Activated T-helper 1 cell treated with Interleukin-2 at 50 U/mL for 16 hours (primary cell): ENCODE data around the gene KSR2.

Source experiments
- DNase-seq: peaks from one replicate; pipeline ENCODE4 v3.0.0-alpha.2; 2020; ENCODE audit warnings: low read depth

Gene KSR2

DNA sequence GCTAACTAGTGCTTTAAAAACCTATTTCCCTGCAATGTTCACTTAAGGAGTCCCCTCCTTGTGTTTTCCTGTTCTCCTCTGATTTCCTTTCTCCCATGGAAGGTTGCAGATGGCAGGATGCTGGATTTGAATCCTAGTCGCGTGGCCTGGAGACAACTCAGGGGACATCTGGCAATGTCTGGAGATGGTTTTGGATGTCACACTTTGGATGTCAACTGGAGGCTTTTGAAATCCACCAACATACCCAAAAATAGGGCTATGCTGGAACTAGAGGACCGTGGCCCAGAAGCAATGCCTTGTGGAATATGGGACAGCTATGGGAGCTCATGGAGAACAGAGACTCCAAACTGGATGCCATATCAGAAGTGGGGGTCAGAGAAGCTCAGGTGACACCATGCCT is 511.6 kb downstream of the KSR2 start:
- DNase-seq, result no peak

DNA sequence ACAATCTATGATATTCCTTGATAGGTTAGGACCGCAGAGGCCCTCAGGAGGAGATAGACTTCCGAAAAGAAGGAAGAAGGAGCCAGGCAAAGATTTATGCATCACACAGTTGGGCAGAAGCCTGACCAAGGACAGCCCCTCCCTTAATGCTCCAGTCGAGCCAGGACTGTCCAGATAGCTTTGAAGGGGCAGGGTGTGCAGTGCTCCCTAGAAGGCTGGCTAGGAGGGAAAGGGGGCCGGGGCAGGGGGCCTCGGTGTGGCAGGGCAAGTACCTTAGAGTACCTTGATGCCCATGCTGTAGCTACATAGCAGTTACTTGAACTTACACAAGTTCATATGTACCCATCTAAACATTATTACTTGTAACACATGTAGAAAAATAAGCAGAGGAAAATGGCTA is 512.7 kb downstream of the KSR2 start:
- DNase-seq, result no peak

DNA sequence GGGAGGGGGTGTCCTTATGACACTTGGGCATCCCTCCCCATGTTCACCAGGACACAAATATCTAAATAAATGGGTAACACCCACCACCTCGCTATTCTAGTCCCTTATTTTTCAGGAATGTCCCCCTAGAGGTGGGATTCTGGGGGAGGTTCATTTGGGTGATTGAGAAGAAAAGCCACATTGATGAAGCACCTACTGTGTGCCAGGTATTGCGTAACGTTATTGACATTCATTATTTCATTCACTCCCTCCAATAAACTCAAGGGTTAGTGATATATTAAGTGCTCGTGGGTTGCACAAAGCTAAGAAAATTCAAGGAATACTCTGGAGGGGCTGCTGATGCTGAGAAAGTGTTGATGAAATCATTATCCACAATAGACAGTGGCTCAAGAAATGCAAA is 514.8 kb downstream of the KSR2 start:
- DNase-seq, result no peak

DNA sequence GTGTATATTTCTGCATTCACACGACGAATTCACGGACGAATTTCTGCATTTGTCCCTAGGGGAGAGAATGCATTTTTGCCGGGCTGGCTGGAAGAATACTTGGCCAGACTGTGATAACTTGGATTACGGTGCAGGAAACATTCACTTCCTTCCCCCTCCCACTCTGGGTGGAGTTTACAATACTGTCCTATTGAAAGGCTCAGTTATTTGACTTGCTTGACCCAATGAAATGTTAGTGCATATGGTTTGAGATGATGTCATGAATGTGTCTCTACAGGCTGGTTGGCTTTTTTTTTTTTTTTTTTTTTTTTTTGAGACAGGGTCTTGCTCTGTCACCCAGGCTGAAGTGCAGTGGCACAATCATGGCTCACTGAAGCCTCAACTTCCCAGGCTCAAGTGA is 516.7 kb downstream of the KSR2 start:
- DNase-seq, result no peak

DNA sequence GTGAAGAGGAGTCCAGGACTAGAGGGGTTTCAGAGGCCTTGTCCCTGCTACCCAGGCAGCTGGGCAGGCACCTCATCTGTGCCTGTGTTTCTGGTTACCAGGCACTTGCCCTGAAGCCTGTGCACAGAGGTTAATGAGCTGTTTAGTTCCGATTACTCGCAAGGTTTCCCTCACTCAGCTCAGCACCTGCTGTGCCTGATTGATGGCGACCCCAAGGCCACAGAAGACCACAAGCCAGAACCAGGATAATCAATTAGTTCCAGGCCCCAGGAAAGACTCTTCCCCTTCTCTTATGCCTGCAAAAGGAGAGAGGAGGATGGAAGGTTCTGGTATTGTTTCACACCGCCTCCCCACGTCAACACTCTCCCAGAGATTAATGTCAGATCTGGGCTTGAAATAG is 518.6 kb downstream of the KSR2 start:
- DNase-seq, result no peak

DNA sequence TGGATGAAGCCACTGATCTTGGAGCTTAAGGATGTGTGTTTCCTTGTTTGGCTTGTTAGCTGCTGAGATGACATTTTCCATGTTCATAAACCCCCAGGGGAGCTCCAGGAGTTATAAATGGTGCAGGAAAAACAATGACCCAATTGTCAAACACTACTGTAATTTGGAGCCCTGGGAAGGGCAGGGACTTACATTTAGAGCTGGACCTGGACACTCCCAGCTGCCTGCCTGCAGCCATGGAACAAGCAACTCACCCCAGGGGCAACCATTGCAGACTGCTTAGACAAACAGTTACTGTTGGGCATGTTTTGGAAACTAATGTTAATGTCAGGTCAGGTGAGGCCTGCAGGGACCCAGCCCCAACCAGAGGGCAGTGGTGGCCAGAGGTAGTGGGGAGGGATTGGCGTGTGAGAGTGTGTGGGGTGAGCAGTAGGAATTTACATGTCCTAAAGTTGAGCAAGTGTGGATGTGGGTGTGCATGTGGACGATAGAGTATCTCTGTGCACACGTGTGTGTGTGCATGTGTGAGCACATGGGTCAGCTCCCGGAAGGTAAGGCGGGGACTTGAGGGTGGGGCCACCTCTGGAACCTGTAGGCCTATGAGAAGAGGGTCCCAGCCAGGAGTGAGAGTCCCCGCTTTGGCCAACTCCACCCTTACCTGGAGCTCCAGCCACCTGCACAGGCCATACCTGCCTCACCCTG is 521.0 kb downstream of the KSR2 start:
- no peak for DNase-seq

DNA sequence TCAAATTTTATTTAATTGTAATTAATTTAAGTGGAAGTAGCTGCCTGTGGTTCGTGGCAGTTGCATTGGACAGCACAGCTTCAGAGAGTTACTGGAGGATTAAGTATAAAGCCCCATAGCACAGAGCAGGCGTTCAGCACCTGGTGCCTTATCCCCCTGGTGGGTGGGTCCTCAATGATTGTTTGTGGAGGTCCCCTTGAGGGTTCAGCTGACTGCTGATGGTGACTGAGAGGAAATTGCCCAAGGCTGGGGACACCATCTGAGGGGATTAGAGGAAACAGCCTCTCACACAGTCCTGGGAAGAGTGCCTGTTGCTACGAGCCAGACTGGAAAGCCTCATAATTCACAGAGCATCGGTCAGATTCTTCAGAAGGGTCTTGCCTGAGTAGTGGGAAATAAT is 524.0 kb downstream of the KSR2 start:
- DNase-seq, result no peak

DNA sequence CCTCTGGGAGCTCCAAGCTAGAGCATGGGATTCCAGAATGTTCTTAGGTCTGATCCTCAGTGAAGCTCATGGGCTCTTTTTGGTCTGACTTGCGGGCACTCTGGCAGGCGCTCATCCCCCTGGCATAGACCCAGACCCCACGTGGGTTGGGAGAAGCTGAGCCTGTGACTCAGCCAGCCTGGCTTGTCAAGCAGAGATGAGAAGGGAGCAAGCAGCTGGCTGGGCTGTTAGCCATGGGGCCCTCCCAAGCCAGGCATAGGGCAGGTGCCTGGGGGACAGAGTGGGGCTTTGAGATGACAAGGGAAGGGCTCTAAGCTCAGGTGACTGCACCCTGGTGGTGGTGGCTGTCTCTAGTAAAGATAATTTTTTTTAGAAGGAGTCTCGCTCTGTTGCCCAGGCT is 527.0 kb downstream of the KSR2 start:
- DNase-seq, result no peak

DNA sequence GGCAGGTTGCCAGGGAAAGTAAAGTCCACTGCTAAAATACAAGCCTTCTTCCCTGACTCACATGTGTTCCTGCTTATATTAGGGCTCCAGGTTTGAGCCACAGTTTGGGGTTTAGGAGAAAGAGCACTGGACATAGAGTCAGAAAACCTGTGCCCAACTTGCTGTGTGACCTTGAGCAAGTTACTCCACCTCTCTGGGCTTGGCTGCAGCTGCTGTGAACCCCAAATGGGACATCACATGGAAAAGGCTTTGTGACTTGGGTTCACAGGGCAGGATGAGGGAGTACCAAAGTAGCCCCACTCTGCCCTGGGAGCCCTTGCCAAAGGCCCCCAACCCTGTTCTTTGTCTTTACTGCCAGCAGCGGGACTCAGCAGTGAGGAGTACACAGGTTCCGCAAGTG is 528.4 kb downstream of the KSR2 start:
- DNase-seq, result no peak

DNA sequence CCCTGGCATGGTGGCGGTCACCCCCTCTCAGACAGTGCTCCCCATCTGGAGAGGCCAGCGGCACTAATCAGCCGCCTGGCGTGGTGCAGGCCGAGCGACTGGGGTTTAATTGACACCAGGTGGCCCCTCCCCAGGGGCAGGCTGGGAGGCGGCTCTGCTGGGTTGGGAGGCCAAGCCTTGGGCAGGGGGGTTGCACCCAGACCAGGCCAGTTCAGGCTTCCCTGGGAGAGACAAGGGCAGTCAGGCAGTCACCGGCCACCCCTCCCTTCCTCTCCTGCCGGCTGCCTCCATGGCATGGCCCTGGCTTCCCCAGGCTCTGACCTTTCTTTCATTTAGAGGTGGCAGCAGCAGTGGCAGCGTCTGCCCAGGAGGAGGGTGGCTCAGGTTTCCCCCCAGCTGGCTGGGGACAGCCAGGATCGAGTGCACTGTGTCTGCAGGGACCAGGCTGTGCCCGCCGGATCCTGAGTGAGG is 529.2 kb downstream of the KSR2 start:
- no peak for DNase-seq

DNA sequence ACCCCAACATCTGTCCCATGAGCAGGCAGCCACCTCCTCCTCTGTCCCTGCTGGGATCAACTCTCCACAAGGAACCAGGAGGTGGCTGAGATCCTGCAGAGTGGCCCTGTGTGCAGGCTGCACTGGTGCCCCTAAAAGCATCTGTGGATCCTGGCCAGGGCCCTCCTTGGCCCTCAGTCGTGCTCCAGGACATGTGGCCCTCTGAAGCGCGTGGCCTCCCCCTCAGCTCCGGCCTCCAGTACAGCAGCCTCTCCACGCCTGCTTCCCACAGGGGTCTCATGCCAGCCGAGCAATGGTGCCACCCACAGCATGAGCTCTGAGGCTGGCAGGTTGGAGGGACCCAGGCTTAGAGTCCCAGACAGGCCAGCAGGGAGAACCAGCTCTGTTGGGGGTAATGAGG is 530.0 kb downstream of the KSR2 start:
- no peak for DNase-seq

DNA sequence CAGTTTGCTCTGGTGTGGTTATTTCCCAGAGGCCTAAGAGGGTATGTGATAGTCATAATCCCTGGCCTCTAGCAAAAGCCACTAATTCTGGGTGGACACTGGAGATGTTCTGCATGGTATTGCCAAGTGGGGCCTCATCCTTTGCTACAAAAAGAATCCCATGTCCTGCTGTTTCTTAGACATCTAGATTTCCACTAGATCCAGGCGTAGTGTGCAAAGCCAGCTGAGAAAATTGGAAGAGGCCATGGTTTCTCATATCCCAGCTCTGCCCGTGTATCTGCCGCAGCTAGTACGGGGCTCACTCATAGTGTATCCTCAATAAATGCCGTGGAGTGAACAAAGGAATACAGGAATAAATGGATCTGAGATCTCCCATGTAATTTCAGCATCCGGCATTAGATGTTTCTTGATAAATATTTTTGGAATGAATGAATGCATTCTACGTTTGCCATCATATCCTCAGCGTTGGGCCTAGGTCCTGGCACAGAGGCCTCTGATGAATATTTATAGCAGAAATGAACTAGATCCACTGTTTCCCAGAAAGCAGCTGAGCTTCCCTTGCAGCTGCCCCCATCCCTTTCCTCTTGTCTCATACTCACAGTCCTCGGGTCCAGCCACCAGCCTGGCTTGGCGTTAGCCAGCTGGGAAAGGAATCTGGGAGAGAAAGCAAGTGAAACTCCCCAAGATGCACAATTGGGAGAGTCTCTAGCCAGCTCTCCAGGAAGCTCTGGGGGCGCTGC is 531.1 kb downstream of the KSR2 start:
- no peak for DNase-seq

DNA sequence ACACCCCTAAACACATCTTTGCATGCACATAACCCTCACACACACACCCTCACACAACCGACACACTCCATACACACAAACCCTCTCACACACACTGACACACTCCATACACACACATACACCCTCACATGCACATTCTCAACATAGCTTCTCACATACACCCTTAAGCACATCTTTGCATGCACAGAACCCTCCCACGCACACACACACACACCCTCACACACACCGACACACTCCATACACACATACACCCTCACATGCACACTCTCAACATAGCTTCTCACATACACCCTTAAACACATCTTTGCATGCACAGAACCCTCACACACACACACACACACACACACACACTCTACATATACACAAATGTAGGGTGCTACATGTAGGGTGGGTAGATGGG is 534.9 kb downstream of the KSR2 start:
- DNase-seq, result no peak

DNA sequence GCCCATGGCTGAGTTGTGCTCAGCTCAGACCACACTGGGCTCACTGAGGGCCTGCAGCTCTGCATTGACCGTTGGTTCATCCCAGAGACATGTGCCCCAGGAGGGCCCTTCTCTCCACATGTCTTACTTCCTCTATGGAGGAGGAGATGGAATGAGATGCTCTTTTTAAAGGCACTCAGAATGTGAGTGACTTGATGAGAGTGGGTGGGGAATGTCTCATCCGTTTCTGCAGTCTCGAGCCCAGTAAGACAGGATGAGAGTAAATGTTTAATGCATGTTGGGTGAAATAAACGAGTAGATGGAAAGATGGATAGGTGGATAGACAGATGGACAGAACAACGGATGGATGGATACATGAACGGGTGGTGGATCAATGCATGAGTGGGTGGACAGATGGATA is 538.5 kb downstream of the KSR2 start:
- DNase-seq, result no peak

DNA sequence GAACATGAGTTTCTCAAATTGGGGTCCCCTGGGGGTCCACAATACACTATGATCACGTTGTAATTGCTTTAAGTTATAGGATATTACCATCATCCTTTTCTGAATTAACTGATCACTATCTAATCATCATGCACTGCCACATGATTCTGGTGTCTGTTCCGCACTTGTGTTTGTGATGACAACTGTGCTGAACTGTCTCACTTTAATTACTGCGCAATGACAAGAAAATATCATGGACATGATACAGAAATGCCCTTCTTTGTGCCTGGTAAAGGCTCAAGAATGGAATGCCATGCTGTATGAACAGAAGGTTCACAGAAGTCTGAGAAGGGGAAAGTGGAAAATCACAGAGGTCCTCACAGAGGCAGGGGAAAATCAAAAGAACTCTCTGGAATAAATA is 541.6 kb downstream of the KSR2 start:
- DNase-seq, result no peak

DNA sequence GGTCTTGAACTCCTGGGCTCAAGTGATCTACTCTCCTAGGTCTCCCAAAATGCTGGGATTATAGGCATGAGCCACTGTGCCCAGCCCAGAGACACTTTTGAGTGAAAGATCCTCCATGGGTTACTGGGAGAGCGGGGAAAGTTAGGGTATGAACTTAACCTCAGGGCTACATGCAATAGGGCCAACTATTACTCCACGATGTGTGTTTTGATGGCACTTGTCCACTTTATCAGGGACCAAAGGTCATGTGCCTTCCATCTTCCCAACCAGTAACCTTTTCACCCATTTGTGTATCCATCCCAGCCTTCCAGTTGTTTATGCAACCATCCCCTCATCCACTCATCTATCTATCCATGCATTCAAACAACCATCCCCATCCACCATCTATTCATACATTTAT is 546.8 kb downstream of the KSR2 start:
- DNase-seq, result no peak

DNA sequence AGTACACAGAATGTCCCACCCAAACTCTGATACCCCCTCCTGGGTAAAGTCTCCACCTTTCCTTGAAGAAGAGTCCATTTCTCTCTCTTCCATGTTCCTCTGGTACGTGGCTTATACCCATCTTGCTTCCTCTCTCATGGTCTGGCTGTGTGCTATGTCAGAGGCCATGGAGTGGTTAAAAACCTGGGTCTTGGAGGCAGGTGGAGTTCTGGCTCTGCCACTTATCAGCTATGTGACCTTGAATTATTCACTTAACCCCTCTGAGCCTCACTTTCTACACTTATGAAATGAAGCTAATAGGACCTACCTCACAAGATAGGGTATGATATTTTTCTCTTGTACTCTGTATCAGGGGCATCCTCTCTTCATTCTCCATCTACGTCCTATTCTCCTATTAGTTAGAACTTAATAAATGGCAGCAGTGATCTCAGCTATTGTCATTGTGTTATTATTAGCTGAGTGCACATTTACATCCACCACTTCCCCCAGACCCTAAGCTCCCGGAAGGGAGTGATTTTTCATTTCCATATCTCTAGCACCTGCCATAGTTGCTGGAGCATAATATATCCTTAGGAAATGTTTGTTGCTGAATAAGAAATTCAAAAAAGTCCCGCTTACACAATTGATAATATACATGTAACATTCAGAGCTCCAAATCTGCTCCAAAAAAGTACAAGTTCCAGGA is 547.6 kb downstream of the KSR2 start:
- DNase-seq, result no peak

DNA sequence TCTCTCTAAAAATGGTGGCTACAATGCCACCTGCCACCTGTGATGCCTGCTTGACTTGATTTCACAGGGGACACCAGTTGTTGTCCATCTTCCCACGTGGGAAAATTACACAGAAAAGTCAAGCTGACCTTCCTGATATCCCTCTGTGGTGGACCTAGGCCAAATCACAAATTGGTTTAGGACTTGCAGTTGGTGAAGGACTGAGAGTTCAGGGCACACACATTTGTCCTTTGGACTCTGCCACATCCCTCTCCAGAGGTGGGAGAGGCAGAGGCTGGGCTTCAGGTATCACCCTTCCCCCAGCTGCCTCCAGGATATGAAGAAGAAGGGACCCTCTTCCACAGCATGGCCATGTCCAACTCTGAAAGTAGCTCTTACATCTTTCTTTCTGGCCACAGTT is 551.8 kb downstream of the KSR2 start:
- DNase-seq, result no peak

DNA sequence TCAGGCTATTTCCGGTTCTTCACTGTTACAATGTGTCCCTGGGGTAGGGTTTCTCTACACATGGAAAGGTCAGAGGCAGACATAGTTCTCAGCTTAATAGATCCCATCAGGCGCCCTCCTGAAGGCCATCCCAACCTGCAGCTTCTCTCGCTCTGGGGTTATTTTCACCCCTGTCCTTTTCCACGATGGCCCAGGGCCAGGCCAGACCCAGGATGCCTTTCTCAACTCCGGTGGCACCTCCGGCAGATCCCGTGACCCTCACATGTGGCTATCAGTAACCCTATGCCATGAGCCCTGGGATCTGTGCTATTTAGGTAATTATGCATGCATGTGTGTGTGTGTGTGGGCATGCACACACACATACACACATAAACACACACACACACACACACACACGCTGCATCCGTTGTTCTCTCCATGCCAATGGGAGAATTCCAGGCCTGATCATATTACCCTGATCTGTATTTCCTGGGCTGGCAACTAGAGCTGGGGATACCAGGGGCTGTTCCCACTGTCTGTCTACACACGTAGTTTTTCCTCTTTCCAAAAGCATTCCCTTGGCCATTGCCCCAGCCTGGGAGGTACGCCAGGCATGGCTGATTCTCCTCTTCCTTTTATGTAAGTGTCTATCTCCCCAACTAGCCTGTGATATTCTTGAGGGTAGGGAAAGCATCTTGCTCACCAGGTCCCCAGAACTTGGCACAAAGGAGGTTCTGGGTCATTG is 556.2 kb downstream of the KSR2 start:
- DNase-seq, result no peak

DNA sequence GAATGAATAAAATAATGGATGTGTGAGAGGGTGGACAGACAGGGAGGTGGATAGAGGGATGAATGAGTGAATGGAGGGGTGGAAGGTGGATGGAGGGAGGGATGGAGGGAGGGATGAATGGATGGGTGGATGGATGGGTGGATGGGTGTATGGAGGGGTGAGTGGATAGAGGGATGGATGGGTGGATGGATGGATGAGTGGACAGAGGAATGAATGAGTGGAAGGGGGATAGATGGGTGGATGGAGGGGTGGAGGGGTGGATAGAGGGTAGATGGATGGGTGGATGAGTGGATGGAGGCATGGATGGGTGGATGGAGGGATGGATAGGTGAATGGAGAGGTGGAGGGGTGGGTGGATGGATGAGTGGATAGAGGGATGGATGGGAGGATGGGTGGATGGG is 559.5 kb downstream of the KSR2 start:
- no peak for DNase-seq

DNA sequence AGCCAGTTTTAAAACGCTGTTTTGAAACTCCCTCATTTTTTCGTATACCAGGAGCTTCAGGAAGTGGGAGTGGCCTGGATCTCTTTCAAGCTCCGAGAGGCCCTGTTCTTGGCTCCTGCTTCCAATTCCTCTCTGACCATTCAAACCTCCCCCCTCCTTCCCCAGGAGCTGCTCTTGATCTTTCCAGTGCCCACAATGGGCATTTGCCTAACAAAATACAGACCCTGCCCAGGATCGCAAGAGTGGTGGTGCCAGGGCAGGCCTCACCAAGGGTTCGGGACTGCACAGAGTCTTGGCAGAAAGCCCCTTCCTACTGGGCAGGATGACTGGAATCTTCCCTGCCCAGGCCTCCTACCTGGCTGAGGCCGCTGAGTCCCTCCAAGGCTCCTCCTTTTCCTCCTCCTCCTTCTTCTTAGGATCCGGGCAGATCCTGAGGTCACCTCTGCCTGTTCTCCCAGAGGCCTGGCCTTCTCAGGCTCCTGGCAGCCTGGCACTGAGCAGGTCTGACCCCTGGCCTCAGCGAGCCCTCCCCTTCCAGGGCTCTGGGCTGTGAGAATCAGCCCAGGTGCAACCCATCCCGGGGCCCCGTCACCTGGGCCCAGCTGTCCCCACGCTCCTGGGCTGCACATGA is 560.5 kb downstream of the KSR2 start:
- DNase-seq, result no peak

DNA sequence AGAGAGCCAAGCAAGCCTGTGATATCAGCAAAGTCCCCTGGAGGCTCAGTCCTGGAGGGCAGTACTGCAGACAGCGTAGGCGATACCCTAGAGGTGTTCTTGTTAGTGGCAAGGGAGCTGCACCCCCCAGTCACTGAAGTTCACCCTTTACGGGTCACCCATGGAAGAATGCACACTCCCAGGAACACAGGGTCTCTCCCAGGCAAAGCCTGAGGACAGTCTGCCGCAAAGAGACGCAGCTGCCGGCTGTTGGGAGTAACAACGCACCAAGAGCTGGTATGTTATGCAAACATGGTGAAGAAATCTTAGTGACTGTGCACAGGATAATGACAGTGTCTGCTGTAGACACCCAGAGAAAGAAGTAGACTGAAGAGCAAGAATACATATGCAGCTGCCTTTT is 563.9 kb downstream of the KSR2 start:
- DNase-seq, result no peak
